Activated CD4-positive, CD25-positive, alpha-beta regulatory T cell (primary cell): Measurements from ENCODE around the gene GLCE.

Experiments used
- DNase-seq, 4 experiments: peaks; one replicate each; lab custom pipeline; 2025; lab: John Stamatoyannopoulos, UW

Gene GLCE

DNA sequence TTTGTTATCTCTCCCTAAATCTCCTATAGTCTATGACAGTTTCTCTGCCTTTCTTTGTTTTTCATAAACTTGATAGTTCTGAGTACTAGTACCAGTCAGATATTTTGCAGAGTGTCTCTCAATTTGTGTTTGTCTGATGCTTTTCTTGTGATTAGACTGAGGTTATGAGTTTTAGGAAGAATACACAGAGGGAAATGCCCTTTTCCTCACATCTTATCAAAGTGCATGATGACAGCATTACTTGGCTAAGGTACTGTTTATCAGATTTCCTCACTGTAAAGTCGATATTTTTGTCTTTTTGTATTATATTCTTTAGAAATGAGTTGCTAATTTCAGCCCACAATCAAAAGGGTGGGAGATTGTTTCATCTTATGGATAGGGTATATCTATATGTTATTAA is 45.6 kb downstream of the GLCE start:
- DNase-seq: no peak

- no peak for DNase-seq
Observed at GRCh38 chr15:69209661-69210060, 49.2 kb downstream of the GLCE start.

GRCh38 chr15:69210574-69210973 is 50.1 kb downstream of the GLCE start:
- DNase-seq: no peak

- no peak for DNase-seq
Observed at GRCh38 chr15:69213786-69214185, 53.4 kb downstream of the GLCE start.

- no peak for DNase-seq
Observed at GRCh38 chr15:69215314-69216035, 55.0 kb downstream of the GLCE start.

DNA sequence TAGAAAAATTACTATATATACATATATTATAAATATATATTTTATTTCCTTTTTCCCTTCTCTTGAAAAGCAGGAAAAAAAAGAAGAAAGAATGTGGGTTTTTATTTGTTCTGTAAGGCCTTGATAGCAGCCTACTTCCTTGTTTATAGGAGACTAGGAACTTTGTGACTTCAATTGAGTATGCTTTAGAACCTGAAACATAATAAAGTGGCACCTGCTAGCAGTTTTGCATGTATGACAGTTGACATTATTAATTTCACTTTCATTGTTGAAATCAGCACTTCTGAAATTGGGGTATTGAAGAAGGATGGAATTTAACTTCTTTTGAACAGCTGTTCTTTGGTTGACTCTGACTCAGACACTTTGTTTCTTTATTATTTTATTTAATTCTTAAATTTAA is 56.9 kb downstream of the GLCE start:
- no peak for DNase-seq

- no peak for DNase-seq
Observed at GRCh38 chr15:69219690-69220089, 59.3 kb downstream of the GLCE start.

DNA sequence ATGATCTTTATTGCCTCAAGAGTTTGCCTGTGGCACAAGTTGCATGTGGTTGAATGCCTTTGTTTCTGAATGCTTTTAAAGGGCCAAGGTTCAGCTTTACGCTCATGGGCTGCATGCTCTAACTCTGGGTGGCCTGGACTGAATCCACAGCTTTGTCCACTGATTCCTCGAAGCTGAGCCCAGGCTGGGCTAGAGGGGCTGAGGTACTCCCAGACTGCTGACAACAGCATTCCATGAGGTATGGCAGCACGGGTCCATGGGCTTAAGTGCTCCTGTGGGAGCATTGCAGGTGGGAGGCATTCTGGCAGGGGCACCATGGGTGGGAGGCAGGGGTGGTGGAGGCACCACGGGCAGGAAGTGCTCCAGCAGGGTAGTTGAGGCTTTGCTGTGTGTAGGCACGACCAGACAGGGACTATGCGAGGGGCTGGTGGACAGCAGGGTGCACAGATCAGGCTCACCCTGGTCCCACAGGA is 61.6 kb downstream of the GLCE start:
- DNase-seq: no peak

- DNase-seq: no peak
Observed at GRCh38 chr15:69223083-69223813, 62.8 kb downstream of the GLCE start.

GRCh38 chr15:69224383-69224782 is 63.9 kb downstream of the GLCE start:
- no peak for DNase-seq

DNA sequence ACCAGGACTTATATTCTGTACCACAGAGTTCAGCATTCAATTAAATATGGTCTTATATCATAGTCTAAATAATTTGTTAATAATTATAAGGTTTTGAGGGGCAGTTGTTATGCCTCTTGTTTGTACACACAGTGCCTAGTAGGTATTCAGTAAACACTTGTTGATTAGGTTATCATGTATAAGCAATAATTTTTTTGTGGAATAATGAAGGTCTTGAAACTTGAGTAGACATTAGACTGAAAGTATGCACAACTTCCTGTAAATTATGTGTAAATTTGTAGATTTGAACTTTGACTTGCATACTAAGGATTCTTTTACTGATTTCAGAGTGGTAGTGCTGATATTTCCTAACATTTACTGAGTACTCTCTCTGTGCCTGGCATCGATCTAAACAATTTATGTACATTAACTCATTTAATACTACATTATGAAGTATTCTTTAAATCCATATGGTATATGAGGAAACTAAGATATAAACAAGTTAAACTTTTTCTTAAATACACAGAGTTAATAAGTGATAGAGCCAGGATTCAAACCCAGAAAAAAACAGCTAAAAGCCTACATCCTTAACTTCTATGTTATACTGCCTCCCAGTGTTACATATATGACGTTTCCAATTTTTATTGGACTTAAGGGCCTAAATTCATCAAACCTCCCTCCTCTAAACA is 65.1 kb downstream of the GLCE start:
- no peak for DNase-seq

GRCh38 chr15:69226023-69226355 is 65.6 kb downstream of the GLCE start:
- no peak for DNase-seq

DNA sequence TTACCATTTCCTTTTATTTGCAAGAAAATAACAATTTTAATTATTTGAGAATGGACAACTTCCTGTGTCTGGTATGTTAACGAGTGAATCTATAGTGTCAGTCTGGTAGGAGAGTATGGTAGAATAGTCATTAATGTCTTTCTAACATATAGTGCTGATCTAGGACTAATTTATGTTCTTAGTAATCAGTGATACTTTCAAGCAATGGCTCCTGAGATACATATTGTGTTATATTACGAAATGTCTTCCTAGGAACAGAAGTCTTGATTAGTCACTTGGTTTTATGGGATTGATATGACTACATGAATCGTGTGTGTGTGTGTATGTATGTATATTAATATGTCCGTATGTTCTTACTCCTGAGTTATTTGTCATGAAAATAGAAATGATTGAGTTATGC is 71.7 kb downstream of the GLCE start:
- no peak for DNase-seq

DNA sequence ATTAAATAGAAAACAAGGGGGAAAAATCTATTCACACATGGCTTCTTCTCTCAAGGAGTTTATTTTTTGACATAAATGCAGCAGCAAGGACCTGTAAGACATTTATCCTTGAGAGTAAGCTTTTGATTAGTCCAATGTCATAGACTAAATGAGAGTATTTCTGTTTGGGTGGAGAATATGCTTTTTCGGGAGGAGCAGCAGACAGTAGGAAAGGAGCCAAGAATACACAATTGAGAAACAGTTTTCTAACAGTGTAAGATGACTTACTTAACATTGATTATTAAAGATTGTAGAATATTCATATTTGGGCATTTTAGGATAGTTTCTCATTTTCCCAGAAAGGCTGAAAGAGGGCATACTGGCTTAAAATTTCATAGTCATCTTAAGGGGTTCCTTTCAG is 72.3 kb downstream of the GLCE start:
- no peak for DNase-seq

GRCh38 chr15:69234676-69235075 is 74.2 kb downstream of the GLCE start:
- DNase-seq: no peak

DNA sequence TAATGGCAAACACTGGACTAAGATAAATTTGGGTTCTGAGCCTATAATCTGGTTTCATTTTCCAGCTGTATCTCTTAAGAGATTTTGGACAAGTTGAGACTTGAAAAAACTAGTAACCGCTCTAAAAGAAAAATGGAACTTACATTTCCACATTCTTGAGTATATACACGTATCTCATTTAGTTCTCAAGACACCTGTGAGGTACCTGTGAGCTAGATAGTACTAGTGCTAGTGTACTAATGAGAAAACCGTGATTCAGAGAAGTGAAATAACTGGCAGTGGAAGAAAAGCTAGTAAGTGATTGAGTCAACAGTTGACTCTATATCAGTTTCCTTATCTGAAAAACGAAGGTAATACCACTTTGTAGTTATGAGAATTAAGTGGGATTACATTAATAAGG is 76.1 kb downstream of the GLCE start:
- no peak for DNase-seq

- no peak for DNase-seq
Observed at GRCh38 chr15:69237718-69238117, 77.3 kb downstream of the GLCE start.

GRCh38 chr15:69244798-69245197 is 84.4 kb downstream of the GLCE start:
- no peak for DNase-seq

DNA sequence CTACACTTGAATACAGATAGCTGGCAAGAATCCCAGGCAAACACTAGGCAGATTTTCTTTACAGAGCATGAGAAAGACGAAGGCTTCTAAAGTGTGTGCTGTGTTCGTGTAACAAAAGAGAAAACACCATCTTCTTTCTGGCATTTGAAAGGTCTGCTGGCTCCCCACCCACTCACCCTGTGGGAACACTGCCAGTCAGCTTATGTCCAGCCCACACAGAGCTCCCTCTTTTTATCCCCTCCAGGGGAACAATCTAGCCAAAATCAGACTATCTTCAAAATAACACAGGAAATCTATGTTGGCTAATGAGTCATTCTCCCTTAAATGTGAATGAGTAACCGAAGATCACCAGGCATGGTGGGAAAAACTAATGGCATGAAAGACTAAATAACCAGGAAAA is 92.7 kb downstream of the GLCE start:
- no peak for DNase-seq

DNA sequence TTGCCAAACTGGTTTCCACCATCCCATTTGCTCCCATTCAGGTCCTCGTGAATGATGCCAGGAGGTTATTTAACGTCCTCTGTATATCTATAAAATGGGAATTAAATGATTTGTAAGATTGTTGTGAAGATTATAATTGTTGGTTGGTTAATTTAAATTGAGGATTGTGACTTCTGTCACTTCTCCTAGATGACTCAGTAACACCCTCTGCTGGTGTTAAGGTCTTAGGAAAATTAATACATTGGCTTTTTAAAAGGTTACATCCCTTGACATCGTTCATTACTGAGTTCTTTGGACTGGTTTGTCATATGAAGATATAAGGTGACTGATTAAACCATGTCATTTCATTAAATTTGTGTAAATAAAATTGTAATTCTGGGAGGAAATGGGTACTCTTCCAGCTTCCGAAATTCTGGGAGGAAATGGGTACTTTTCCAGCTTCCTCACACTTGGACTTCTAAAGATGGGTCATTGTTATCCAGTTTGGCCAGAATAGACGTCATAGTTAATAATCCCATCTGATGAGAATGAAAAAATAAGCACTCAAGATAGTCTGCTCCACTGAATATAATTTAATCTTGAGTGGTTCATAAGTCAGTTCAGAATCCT is 105.0 kb downstream of the GLCE start:
- DNase-seq: no peak

- no peak for DNase-seq
Observed at GRCh38 chr15:69271217-69271616, 110.8 kb downstream of the GLCE start.

GRCh38 chr15:69272139-69272538 is 111.7 kb downstream of the GLCE start:
- no peak for DNase-seq

DNA sequence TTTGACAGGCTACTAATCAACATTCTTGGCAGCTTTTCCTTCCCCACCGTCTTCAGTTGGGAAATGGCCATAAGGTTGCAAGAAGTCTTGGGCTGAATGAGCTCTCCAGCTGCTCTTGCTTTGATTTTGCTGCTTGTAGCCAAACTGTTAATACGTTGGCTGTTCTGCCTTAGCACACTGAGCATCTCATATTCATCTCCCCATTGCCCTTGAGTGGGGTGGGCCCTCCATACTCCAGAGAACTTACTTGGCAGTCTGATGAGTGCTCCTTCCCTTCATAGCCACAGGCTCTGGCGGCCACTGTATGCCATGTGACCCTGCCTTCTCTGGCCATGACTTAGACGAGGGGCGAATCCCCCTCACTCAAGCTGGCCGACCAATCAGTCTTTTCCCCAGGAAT is 112.5 kb downstream of the GLCE start:
- no peak for DNase-seq
